HCT116 (cell line): ENCODE results near the gene MAPKAPK5.
"Not testable (repeated sequence)": the region's sequence is repeated elsewhere in the genome, so short reads cannot be mapped to it uniquely, and the experiment has no call there.

Source experiments
- POLR2A ChIP-seq: IDR thresholded peaks from 2 replicates; pipeline ENCODE4 v1.7.0; 2011; ENCODE audit warnings: borderline replicate concordance; ENCODE audit not compliant: insufficient read depth, insufficient read length; ENCODE audit errors: extremely low read depth
- POLR2AphosphoS5 ChIP-seq: IDR thresholded peaks from 2 replicates; pipeline ENCODE4 v1.6.1; 2011; ENCODE audit warnings: mild to moderate bottlenecking, low read depth, low read length, moderate library complexity
- SIN3A ChIP-seq: IDR thresholded peaks from 2 replicates; pipeline ENCODE4 v1.6.1; 2012; ENCODE audit warnings: low read depth
- TF ChIP-seq, protein P1 (sequence below): IDR thresholded peaks from 2 replicates; pipeline ENCODE4 v1.6.1; 2011; ENCODE audit warnings: mild to moderate bottlenecking, low read length, moderate library complexity; ENCODE audit not compliant: insufficient replicate concordance; ENCODE audit errors: extremely low read depth

DNA sequence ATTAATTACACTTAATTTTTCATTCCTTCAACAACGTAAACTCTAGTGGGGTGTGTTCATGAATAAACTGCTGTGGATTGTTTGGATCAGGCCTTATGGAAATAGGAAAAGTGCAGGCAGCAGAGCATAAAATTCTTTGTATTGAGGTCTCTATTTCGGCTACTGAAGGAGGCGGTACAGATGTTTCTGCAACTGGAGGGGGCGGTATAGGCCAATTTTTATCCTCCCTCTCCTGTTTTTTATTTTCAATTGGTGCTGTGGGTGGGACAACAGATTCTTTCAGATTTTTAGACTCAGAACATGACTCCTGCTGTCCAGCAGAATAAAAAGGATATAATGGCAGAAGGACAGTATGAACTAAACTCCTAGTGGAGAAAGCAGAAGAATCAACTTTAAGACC is 17.7 kb upstream of the MAPKAPK5 start:
- not testable (repeated sequence) for TF ChIP-seq POLR2AphosphoS5, POLR2A, SIN3A
- TF ChIP-seq, protein P1, sequence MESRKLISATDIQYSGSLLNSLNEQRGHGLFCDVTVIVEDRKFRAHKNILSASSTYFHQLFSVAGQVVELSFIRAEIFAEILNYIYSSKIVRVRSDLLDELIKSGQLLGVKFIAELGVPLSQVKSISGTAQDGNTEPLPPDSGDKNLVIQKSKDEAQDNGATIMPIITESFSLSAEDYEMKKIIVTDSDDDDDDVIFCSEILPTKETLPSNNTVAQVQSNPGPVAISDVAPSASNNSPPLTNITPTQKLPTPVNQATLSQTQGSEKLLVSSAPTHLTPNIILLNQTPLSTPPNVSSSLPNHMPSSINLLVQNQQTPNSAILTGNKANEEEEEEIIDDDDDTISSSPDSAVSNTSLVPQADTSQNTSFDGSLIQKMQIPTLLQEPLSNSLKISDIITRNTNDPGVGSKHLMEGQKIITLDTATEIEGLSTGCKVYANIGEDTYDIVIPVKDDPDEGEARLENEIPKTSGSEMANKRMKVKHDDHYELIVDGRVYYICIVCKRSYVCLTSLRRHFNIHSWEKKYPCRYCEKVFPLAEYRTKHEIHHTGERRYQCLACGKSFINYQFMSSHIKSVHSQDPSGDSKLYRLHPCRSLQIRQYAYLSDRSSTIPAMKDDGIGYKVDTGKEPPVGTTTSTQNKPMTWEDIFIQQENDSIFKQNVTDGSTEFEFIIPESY, result not testable (repeated sequence)
